Measurements from ENCODE around the gene ANKS1A.

Gene ANKS1A

DNA sequence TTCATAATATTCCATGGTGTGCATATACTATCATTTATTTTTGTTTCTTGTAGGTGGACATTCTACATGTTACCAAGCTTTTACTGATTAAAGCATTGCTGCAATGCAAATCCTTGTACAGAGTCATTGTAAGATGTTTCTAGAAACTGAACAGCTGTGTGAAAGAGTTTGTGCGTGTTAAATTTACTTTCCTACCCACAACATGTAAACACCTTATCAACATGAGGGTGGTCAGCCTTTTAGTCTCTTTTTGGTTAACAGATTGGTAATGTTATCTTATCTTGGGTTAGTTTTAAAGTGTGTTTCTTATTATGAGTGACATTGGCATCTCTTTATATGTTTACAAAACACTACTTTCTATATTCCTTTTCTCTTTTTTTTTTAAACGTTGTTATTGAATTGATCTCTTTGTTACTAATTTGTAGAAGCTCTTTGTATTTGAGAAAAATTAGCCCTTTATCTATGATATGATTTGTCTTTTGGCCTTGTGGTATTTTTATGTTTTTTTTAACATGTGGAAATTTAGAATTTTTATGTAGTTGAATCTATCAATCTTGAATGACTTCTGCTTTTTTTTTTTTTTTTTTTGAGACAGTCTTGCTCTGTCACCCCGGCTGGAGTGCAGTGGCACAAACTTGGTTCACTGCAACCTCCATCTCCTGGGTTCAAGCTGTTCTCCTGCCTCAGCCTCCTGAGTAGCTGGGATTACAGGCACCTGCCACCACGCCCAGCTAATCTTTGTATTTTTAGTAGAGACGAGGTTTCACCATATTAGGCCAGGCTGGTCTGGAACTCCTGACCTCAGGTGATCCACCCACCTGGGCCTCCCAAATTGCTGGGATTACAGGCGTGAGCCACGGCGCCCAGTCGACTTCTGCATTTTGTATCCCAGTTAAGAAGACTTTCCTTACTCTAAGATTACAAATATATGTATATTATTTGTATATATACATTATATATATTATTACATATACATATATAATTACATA is 140.0 kb downstream of the ANKS1A start:
- H3K36me3 Mint-ChIP-seq (ENCODE audit: low read depth) = no peaks in the 10 kb centered on the region

GRCh38 chr6:35030099-35030498 is 141.0 kb downstream of the ANKS1A start:
- Mint-ChIP-seq H3K4me3 (no peak overlapping the region), H3K27ac (no peak overlapping the region), H3K36me3 (ENCODE audit: low read depth) (no peaks in the 10 kb centered on the region), H3K27me3 (no peaks in the 10 kb centered on the region), H3K9me3 (no peaks in the 10 kb centered on the region), H3K4me1 (no peaks in the 10 kb centered on the region)
- no peak for DNase-seq
- ATAC-seq = no peak

More for the DNA sequence above, 140.0 kb downstream of the ANKS1A start:
- no peaks in the 10 kb centered on the region for H3K27me3 Mint-ChIP-seq
- H3K9me3 Mint-ChIP-seq = no peaks in the 10 kb centered on the region
- ATAC-seq = no peak
- no peak overlapping the region for H3K27ac Mint-ChIP-seq
- H3K4me1 Mint-ChIP-seq = no peaks in the 10 kb centered on the region
- no peak overlapping the region for H3K4me3 Mint-ChIP-seq
- DNase-seq = no peak

DNA sequence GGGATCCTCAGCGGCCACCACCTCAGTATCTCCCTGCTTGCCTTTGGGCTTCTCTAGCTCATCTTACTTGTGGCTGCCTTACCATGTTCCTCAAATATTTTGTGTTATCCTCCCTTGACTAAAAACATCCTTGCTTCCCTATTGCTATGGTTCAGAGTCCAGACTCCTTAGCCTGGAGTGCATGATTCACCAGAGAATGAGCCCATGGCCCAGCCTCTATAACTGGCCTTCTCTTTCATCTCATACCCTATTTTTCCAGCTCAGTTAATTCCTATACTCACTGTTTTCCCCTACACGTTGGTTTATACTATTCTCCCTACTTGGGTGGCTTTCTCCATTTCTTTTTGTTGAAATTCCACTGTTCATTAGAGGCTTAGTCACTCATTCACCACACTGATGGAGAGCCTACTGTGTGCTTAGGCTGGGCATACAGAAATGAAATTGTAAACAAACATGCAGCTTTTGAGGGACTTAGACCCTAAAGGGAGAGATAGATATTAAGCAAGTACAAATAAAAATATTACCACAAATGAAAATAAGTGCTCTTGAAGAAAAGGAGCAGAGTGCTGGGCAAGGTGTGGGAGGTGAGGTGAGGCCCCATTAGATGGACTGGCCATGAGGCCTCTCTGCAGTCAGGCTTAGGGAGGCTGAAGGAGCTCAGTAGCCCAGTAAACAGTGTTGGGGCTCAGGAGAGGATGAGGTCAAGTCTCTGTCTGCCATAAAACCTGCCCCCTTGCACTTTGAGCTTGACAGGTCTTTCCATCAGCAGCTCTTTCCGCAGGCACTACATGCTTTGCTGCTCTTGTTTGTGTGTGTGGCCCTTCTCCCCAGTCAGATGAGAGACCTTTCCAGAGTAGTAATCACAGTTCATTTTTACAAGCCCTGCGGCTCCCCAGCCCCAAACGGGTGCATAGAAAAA is 142.8 kb downstream of the ANKS1A start:
- DNase-seq (no peak), ATAC-seq (no peak)
- H3K9me3 Mint-ChIP-seq = no peaks in the 10 kb centered on the region
- H3K27ac Mint-ChIP-seq = no peak overlapping the region
- no peak overlapping the region for H3K4me3 Mint-ChIP-seq
- no peaks in the 10 kb centered on the region for H3K4me1 Mint-ChIP-seq
- no peaks in the 10 kb centered on the region for H3K27me3 Mint-ChIP-seq
- no peaks in the 10 kb centered on the region for H3K36me3 Mint-ChIP-seq (ENCODE audit: low read depth)

DNA sequence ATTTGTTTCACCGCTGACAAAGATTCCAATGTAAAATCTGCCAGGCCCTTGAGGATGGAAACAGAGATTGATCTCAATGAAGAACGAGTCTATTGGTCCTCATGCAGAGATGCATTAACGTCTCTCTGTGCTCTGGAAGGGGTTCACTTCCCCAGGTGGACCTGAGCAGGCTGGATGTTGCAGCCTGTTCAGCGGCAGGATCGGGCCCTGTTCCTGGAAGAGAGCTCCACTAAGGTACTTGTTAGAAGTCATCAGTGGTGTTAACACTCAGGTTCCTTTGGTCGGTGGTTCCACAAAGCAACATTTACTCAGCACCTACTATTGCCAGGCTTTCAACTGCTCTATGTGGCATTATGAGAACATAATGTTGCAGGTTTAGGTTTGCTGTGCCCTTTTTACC is 144.6 kb downstream of the ANKS1A start:
- H3K4me1 Mint-ChIP-seq = no peaks in the 10 kb centered on the region
- ATAC-seq = no peak
- no peak overlapping the region for H3K27ac Mint-ChIP-seq
- DNase-seq = no peak
- H3K27me3 Mint-ChIP-seq = no peaks in the 10 kb centered on the region
- no peak overlapping the region for H3K4me3 Mint-ChIP-seq
- no peaks in the 10 kb centered on the region for H3K9me3 Mint-ChIP-seq
- no peaks in the 10 kb centered on the region for H3K36me3 Mint-ChIP-seq (ENCODE audit: low read depth)

GRCh38 chr6:35034411-35035191 is 145.5 kb downstream of the ANKS1A start:
- Mint-ChIP-seq H3K4me3 (no peak overlapping the region), H3K27me3 (no peaks in the 10 kb centered on the region), H3K36me3 (ENCODE audit: low read depth) (no peaks in the 10 kb centered on the region), H3K27ac (no peak overlapping the region), H3K4me1 (no peaks in the 10 kb centered on the region), H3K9me3 (no peaks in the 10 kb centered on the region)
- no peak for DNase-seq
- no peak for ATAC-seq

GRCh38 chr6:35035481-35036030 is 146.5 kb downstream of the ANKS1A start:
- DNase-seq (no peak), ATAC-seq (no peak)
- Mint-ChIP-seq H3K9me3 (no peaks in the 10 kb centered on the region), H3K4me1 (no peaks in the 10 kb centered on the region), H3K36me3 (ENCODE audit: low read depth) (no peaks in the 10 kb centered on the region), H3K4me3 (no peak overlapping the region), H3K27ac (no peak overlapping the region), H3K27me3 (no peaks in the 10 kb centered on the region)

DNA sequence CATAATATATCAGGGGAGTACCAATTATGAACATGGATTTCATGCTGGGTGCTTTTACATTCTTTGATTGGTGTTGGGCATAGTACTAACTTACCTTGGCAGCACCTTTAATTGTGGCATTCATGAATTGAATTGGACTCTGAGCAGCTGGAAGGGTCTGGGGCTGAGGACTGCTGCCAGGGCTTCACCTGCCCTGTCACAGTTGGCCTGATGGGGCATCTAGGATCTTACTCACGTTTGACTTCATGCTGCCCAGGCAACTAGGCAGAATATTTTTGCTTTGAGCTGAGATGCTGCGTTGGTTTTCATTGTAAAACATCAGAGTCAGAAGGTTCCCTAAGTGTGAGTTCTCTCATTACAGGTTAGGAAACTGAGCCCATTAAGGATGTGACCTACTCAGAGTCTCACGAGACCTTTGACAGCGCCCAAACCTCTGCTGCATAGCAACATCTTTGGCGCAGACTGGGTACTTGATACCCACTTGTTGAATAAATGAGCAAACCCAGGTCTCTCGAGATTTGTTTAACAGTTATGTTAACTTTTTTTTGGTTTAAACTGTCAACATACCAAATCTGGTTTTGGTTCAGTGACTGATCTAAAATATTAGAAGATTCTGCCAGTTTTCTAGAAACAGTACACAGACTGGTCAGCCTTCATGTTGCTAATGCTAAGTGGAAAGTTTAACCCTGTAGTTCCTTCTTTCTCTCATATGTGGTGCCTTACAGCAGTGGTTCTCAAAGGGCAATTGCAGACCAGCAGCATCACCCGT is 147.2 kb downstream of the ANKS1A start:
- Mint-ChIP-seq H3K27me3 (no peaks in the 10 kb centered on the region), H3K4me3 (no peak overlapping the region), H3K27ac (no peak overlapping the region), H3K9me3 (no peaks in the 10 kb centered on the region), H3K4me1 (no peaks in the 10 kb centered on the region), H3K36me3 (ENCODE audit: low read depth) (no peaks in the 10 kb centered on the region)
- ATAC-seq = no peak
- DNase-seq = no peak

DNA sequence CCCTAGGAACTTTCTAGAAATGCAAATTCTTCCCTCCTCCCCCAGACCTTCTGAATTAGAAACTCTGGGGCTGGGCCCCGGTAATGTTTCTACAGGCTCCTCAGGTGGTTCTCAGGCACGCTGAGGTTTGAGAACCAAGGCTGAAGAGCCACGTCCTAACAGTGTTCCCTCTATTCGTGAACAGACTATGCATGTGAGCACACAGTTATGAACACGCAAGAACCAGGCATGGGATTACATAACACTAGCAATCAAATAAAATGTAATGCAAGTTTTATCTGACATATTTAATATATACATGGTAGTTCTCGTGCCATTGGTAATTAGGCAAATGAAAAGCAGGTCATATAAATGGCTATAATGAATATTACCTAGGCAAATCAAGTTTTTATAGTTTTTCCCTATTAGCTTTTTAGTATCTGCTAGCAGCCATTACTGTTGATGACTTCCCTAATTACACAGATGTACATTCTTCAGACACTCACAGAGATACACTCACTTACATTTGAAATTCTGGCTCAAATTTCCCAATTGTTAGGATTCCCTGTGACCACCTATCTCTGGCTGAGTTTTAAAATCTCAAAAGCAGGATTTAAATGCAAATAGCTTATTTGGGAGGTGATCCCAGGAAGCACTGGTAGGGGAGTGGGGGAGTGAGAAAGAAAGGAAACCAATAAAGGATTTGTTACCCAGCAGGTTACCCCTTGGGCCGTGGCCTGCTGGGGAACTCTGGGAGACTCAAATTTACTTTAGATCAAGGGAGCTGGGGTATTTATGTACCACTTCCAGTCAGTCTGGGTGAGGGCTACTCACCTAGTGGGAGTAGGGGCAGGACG is 148.0 kb downstream of the ANKS1A start:
- Mint-ChIP-seq H3K4me3 (no peak overlapping the region), H3K9me3 (no peaks in the 10 kb centered on the region), H3K27ac (no peak overlapping the region), H3K36me3 (ENCODE audit: low read depth) (no peaks in the 10 kb centered on the region), H3K27me3 (no peaks in the 10 kb centered on the region), H3K4me1 (no peaks in the 10 kb centered on the region)
- DNase-seq (no peak), ATAC-seq (no peak)

GRCh38 chr6:35037664-35038038 is 148.6 kb downstream of the ANKS1A start:
- H3K27me3 Mint-ChIP-seq = no peaks in the 10 kb centered on the region
- H3K9me3 Mint-ChIP-seq = no peaks in the 10 kb centered on the region
- H3K36me3 Mint-ChIP-seq (ENCODE audit: low read depth) = no peaks in the 10 kb centered on the region
- H3K27ac Mint-ChIP-seq = no peak overlapping the region
- no peaks in the 10 kb centered on the region for H3K4me1 Mint-ChIP-seq
- ATAC-seq (no peak), DNase-seq (no peak)
- H3K4me3 Mint-ChIP-seq = no peak overlapping the region

DNA sequence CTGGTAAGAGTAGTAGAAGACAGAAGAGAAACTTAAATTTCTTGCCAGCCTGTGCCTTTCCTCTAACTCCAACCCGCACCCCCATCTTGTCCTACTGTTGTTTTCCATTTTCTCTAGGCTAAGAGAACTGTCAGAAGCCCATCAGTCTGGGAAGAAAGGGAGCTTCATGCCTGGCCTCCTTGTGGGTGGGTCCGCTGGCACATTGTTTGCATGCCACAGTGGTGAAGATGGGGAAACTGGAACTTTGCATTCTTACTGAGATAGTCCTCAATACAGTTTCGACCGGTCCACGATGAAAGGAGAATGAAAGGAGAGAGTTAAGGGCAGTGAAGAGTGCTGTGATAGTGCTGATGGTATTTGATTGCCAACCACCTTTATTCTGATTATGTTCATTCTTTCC is 149.0 kb downstream of the ANKS1A start:
- H3K4me3 Mint-ChIP-seq = no peak overlapping the region
- H3K27ac Mint-ChIP-seq = no peak overlapping the region
- no peaks in the 10 kb centered on the region for H3K9me3 Mint-ChIP-seq
- ATAC-seq (no peak), DNase-seq (no peak)
- no peaks in the 10 kb centered on the region for H3K4me1 Mint-ChIP-seq
- H3K36me3 Mint-ChIP-seq (ENCODE audit: low read depth) = no peaks in the 10 kb centered on the region
- no peaks in the 10 kb centered on the region for H3K27me3 Mint-ChIP-seq

GRCh38 chr6:35040398-35040797 is 151.3 kb downstream of the ANKS1A start:
- ATAC-seq (no peak), DNase-seq (no peak)
- no peak overlapping the region for H3K4me3 Mint-ChIP-seq
- H3K36me3 Mint-ChIP-seq (ENCODE audit: low read depth) = no peaks in the 10 kb centered on the region
- no peaks in the 10 kb centered on the region for H3K9me3 Mint-ChIP-seq
- no peak overlapping the region for H3K27ac Mint-ChIP-seq
- H3K4me1 Mint-ChIP-seq = no peaks in the 10 kb centered on the region
- H3K27me3 Mint-ChIP-seq = no peaks in the 10 kb centered on the region

DNA sequence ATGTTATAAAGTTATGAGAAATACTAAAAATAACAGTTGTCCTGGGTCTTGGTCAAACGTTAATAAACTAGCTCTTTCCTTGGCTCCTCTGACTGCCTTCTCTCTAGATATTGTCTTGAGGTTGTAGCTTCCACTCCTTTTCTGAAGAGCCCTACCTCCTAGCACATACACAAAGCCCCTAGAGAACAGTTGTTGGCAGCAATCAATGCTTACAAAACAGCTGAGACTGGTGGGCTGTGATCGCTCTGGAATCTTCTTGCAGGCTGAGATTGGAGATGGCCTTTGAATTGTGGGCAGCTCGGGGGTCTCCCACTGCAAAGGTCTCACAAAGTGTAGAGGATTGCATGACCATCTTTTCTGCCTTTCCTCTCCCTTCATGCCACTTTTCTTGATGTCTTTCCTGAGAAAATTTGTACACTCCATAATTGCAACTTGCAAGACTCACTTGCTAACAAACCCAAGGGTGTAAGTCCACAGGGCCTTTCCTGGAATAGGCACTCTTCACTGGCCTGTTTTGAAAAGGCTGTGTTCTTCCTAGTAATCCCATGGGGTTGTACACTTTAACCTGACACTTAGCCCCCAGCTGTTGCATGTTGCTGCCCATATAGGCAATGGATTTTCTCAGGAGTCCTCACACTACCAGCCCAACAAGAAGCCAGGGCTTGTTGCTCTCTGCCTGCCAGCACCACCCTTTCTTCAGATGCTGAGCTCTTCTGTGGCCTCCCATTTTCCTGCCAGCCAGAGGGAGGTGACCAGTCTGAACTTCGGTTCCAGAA is 152.2 kb downstream of the ANKS1A start:
- Mint-ChIP-seq H3K27ac (no peak overlapping the region), H3K27me3 (no peaks in the 10 kb centered on the region), H3K9me3 (no peaks in the 10 kb centered on the region), H3K4me3 (no peak overlapping the region), H3K4me1 (no peaks in the 10 kb centered on the region), H3K36me3 (ENCODE audit: low read depth) (no peaks in the 10 kb centered on the region)
- no peak for ATAC-seq
- DNase-seq = no peak

Measured in activated naive CD8-positive, alpha-beta T cell treated with anti-CD3 and anti-CD28 coated beads, Interleukin-2, amount 50 U/mL, for 24 hours (primary cell).